HG03378 (cell line): Measurements from ENCODE around the gene ARHGAP10.

Source experiments
- ATAC-seq: cut with Tn5 transposase; IDR thresholded peaks from one replicate; pipeline ENCODE4 v1.9.1; 2021; ENCODE audit warnings: mild to moderate bottlenecking, moderate library complexity; ENCODE audit not compliant: unreplicated experiment

The ARHGAP10 gene

DNA sequence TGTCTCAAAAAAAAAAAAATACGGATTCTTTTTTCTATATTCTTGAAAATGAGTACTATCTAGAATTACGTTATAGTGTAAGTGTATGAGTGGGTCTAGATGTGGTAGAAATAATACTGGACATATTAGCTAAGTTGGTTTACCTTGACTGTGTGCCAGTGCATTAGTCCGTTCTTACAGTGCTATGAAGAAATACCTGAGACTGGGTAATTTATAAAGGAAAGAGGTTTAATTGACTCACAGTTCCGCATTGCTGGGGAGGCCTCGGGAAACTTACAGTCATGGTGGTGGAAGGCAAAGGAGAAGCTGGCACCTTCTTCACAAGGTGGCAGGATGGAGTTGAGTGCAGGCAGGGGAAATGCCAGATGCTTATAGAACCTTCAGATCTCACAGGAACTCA, 92.4 kb downstream of the ARHGAP10 start:
- ATAC-seq: no peak

- ATAC-seq: no peak
Measured at GRCh38 chr4:147824884-147825283, 93.0 kb downstream of the ARHGAP10 start.

DNA sequence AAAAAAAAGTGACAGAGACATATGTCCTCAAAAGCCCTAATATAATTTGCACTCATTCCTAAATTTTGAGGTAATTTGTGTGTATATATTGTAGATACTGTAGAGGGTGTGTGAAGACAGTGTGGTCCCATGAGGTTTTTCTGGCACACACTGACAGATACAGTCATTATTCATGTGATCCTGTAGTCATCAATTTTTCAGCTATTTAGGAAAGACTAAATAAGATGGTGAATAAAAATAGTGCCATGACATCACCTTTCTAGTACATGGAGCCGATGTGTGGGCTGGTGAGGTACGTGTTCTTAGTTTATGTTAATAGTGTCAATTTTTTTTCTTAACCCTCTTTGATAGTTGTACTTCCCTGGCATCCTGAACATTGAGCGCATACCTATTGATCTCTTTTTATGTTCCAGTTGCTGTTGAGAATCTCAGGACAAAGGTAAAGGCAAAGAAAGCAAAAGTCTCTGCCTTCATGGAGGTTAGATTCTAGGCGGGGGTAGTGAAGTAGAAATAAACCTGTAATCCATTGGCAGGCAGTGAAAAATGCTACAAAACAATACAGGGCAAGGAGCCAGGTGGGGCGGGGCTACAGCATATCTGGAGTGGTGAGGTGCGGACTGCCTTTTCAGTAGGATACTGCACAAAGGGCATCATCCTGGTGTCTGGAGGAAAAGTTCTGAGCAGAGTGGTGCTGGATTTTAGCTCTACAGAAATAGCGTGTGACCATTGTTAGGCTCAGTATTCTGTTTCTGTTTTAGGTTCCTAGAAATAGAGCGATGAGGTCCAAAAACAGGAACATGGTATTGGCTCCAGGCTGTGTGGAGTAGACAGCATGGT, 93.8 kb downstream of the ARHGAP10 start:
- ATAC-seq: no peak

DNA sequence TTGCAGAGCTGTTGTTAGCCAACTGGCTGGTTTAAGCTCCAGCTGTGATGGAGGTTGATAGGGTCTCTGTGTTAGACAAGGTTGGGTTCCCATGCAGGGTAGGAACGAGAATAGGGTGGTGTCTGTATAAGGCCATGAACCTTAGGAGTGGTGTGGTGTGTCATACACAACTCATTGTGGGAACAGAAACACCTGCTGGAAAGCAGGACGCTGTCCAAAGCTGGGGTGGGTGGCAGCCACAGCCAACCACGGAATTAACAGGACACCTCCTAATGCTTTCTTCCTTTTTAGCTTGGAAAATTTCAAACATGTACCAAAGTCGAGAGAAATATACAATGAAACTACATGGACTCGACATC, 94.4 kb downstream of the ARHGAP10 start:
- ATAC-seq: no peak

- no peak for ATAC-seq
Measured at GRCh38 chr4:147828331-147828905, 96.5 kb downstream of the ARHGAP10 start.

- no peak for ATAC-seq
Measured at GRCh38 chr4:147829401-147830101, 97.7 kb downstream of the ARHGAP10 start.

- ATAC-seq: no peak
Measured at GRCh38 chr4:147830102-147830463, 98.2 kb downstream of the ARHGAP10 start.

- ATAC-seq: no peak
Measured at GRCh38 chr4:147830987-147831386, 99.1 kb downstream of the ARHGAP10 start.

DNA sequence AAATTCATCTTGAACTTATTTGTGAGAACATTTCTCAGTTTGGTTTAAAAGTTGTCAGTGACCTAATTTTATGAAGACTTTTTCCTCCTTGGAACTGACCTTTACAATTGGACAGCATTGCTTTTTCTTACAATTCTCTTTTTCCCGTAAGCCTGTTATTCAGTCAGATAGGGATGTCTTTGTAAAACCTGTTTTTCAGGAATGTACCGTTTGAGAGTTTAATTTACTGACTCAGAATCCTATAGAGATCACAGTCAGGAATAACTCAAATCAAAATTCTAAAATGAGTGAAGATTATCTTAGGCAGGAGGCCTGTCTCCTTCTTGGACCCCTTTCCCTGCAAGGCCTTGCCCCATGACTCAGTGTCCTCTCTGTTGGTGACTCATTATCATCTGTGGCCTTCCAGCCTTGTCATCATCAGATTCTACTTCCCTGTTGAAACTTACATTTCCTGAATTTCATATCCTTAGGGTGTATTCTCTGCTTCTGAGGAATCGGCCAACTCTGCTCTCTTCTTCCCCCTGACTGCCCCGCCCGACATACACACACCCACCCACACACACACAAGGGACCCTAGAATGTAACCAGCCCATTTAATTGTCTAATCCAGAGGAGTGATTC, 99.8 kb downstream of the ARHGAP10 start:
- ATAC-seq: no peak

GRCh38 chr4:147833254-147833653, 101.4 kb downstream of the ARHGAP10 start:
- no peak for ATAC-seq

- no peak for ATAC-seq
Measured at GRCh38 chr4:147833741-147834140, 101.9 kb downstream of the ARHGAP10 start.

GRCh38 chr4:147834480-147834879, 102.6 kb downstream of the ARHGAP10 start:
- ATAC-seq: no peak

- ATAC-seq: no peak
Measured at GRCh38 chr4:147836807-147837206, 104.9 kb downstream of the ARHGAP10 start.

DNA sequence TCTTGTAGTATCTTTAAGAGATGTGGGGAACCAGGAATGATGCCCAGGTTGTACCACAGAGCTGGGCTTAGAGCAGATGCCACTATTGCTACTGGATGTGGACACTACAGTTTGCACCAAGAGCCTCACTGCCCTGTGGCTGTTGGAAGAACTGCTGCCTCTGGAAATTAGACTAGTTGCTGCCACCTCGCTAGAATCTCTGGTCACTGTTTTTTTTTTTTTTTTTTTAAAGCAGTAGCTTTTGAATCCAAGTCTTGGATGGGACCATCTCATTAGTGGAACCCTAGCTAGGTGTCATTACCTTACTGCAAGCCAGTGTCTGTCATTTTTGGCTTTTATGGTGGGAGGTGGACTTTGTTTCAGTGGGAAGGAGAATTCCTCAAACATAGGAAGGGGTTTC, 105.5 kb downstream of the ARHGAP10 start:
- no peak for ATAC-seq

GRCh38 chr4:147837854-147838253, 106.0 kb downstream of the ARHGAP10 start:
- no peak for ATAC-seq

- no peak for ATAC-seq
Measured at GRCh38 chr4:147839200-147839599, 107.3 kb downstream of the ARHGAP10 start.

DNA sequence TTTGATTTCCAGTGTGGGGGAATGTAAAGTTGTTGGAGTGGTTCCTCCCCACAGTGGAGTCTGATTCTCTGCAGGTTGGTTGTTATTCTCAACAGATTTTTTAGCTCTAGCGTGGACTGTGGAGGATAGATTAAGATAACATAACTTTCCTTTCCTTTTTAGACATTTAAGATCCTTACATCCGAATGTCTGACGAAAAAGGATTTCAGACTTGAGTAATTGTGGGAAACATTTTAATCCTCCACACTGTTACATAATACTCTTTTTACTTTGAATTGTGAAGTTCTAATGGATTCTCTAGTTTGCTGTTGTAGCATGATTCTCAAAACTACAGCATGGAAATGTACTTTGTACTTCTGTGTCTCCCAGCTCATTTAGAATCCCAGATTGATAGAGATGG, 107.8 kb downstream of the ARHGAP10 start:
- no peak for ATAC-seq

- ATAC-seq: peak; percentile 79
Measured at GRCh38 chr4:147840838-147841738, 109.2 kb downstream of the ARHGAP10 start.

GRCh38 chr4:147842573-147842972, 110.7 kb downstream of the ARHGAP10 start:
- ATAC-seq: no peak

DNA sequence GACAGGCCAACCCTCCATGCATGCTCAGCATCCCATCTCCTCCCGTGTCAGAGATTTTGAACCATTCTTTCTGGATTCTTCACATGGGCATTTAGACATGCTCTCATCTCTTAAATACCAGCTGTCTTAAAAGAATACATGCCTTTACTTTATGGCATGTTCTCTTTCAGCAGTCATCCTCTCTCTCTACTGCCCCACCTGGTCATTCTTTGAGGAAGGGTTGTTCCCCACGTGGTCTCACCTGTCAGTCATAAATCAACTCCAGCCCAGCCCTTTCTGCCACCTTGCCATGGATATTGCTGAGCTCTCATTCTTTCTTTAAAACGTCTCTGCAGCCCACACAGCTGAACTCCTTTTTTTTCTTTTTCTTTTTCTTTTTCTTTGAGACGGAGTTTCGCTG, 111.3 kb downstream of the ARHGAP10 start:
- peak; percentile 31 for ATAC-seq

DNA sequence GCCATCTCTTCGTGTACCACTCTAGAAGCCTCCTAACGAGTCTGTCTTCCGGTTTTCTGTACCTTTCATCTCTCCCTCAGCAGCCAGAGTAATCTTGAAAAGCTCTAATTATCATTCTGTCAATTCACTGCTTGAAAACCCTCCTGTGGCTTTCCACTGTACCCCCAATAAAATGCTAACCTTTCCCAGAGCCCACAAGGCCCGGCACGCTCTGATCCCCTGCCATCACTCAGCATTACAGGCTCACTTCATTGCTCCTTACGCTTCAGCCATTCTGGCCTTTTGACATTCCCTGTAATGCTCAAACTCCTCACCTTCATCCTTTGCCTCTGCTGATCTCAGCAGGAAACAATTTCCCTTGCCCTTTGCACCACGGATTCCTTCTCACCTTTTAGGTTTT, 112.9 kb downstream of the ARHGAP10 start:
- no peak for ATAC-seq
